GM21390 (cell line): ENCODE results near the gene PRR23A.
"Not testable (repeated sequence)": the region's sequence is repeated elsewhere in the genome, so short reads cannot be mapped to it uniquely, and the experiment has no call there.

Experiments used
- ATAC-seq: cut with Tn5 transposase; IDR thresholded peaks from one replicate; pipeline ENCODE4 v1.9.1; 2021; ENCODE audit not compliant: unreplicated experiment

The PRR23A gene

DNA sequence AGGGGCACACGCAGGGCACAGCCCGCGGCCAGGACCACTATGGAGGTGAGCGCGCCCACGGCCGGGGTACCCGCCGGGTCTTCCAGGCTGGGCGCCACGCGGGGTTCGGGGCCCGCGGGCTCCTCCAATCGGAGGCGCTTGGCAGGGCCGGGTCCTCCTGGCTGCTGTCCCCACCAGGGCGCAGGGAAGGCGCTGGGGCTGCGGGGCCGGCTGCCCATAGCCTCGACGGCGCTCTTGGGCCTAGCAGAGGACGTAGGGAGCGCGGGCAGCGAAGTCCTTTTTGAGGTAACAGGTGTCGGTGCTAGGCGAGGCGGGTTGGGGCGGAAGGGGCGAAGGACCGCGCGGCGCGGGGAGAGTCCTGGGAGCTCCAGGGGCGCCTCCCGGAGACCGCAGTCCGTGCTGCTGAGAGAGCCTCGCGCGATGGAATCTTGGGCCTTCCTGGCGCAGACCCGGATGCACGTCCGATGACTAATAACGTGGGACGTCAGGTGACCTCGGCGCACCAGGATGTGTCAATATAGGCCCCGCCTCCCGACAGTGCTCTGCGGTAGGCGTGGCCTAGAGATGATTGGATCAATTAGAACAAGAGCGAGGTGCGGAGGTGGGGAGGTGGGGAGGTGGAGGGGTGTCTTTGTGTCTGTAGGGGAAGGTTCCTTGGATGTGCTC lies at the start of gene PRR23A:
Gene PRR23A, minus strand, starts transcription at position 218 of the 666 bp plus-strand sequence. Its CDS starts 0 bp downstream, at position 218.
- ATAC-seq, result no peak

DNA sequence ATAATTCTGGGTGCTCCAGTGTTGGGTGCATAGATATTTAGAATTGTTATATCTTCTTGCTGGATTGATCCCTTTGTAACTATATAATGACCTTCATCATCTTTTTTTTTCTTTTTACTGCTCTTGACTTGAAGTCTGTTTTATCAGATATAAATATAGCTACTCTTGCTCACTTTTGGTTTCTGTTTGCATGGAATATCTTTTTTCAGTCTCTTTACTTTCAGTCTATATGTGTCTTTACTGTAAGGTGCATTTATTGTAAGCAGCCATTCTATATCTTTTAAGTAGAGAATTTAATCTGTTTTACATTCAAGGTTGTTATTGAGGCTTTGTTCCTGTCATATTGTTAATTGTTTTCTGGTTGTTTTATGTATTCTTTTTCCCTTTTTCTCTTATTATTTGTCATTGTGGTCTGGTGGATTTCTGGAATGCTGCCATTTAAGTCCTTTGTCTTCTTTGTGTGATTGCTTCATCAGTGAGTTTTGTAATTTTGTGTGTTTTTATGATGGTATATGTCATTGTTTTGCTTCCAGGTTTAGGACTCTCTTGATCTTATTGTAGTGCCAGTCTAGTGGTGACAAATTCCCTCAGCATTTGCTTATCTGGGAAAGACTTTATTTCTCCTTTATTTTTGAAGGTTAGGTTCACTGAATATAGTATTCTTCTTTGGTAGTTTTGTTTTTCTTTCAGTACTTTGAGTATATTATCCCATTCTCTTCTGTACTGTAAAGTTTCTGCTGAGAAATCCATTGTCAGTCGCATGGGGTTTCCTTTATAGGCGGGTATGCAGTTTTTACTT lies 46.9 kb upstream of the PRR23A start:
- ATAC-seq, result no peak

DNA sequence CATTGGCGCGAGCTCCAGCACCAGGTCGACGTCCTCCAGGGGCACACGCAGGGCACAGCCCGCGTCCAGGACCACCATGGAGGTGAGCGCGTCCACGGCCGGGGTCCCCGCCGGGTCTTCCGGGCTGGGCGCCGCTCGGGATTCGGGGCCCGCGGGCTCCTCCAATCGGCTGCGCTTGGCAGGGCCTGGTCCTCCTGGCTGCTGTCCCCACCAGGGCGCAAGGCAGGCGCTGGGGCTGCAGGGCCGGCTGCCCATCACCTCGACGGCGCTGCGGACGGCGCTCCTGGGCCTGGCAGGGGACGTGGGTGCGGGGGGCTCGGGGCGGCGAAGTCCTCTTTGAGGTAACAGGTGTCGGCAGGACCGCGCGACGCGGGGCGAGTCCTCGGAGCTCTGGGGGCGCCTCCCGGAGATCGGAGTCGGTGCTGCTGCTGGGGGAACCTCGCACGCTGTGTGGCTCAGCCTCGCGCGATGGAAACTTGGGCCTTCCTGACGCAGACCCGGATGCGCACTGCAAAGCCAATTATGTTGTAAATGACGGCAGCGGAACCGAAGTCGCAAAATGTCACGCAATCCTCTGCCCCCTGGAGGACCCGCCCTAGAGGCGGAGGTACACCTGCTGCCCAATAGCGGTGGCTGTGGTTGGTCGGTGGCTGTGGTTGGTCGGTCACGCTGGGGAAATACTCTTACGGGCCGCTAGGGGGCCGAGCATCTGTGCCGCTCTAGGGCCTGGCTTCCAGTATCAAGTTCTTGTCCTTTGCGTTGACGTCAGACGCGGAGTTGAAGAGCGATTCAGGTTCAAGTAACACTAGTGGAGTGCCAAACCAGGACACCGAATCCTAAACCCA lies 38.5 kb upstream of the PRR23A start, which contains the start of gene PRR23C:
Gene PRR23C, minus strand, starts transcription at position 527 of the 845 bp plus-strand sequence. Its CDS starts 272 bp downstream, at position 255.
- no peak for ATAC-seq

DNA sequence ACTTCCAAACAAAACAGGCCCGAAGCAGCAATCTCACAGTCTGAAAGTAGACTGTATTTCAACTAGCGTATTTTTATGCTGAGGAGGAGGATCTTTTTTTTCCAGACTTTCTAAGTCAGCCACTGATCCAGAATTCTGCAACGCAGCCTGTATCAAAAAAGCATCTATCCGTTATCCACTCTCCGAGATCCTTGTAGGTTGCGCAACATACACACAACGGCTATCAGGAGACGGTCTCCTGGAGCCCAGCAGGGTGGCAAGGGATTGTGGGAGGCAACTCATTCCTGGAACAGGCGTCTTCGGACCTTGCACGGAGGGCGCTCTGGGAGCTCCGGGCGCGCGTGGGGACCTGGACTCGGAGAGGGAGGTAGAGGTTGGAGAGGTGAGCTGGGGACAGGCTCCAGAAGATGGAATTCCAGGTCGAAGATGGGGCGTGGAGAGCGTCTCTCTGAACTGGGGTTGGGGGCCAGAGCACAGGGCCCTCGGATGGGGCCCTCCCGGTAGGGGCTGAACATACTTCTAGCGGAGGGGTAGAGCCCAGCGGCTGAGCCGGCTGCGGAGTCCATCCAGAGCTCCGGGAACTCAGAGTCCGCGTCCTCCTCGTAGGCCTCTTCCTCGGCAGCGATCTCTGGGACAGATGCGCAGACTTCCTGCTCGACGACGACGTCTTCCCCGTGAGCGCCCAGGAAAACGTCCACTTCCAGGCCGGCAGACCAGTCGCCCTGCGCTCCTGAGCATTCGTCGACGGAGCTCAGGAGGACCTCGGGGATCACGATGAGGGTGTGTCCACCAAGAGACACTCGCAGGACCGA lies 37.7 kb upstream of the PRR23A start:
- ATAC-seq, result no peak

DNA sequence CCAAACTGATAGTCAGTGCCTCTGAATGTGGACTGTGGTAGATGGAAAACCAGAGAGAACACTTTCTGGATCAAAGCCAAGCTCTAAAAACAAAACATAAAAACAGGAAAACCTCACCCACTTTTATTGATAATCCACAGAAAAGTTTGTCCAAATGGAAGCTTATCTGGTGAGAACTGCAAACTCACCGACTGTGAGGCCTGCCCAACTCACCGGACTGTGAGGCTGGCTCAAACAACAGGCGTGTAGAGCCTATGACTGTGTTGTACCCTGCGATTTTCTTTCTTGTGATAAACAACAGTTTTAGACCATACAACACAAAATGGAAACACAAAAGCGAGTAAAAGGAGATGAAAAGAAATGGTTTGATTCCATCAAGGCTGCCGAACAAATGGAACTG lies 31.4 kb upstream of the PRR23A start:
- ATAC-seq, result no peak

DNA sequence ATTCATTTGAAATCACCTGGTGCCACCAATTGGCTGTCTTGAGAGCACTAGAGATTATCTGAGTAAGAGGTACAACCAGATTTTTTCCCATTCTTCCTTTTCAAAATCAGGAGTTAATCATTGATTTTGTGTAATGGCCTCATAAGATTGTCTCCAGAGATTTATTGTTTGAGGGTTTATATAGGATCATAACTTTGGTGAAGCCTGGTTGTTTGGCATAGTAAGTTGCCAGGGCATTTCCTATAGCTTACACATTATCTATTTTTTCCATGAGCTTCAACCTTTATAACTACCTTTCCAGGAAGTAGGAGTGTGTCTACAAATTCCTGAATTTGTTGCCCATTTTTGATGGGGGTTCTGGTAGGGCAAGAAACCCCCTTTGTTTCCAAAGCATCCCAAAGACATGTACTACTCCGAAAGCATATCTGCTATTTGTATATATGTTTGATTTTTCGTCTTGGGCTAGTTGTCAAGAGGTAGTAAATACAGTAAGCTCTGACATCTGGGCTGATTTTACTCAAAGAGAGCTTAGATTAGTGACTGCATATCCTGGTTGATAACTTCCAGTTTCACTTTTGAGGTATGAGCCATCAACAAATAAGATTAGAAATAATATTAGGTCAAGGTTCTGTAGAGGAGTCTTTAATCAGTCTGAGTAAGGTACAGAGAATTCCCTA lies 26.4 kb upstream of the PRR23A start:
- no peak for ATAC-seq

DNA sequence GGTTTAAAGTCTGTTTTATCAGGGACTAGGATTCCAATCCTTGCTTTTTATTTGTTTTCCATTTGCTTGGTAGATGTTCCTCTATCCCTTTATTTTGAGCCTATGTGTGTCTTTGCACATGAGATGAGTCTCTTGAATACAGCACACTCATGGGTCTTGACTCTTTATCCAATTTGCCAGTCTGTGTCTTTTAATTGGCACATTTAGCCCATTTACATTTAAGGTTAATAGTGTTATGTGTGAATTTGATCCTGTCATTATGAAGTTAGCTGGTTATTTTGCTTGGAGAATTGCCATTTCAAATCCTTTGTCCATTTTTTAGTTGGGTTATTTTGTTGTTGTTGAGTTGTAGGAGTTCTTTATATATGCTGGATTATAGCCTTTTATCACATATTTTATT lies 24.5 kb upstream of the PRR23A start:
- not testable (repeated sequence) for ATAC-seq

DNA sequence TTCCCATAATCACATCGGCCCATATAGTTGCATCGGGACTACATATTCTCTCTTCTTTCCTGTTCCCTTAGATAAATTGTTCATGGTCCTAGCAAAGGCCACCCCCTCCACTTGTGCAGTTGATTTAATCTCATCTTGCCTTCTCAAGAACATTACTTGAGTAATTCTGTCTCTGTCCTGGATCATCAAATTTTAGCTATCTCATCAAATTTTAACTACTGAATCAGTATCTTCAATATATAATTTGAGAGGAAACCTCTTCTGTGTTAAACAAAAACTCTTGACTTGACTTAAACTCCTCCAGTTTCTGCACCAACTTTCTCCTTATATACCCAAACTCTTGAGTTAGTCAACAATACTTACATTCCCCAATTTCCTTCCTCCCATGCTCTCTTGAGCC lies 18.9 kb upstream of the PRR23A start:
- ATAC-seq, result no peak

DNA sequence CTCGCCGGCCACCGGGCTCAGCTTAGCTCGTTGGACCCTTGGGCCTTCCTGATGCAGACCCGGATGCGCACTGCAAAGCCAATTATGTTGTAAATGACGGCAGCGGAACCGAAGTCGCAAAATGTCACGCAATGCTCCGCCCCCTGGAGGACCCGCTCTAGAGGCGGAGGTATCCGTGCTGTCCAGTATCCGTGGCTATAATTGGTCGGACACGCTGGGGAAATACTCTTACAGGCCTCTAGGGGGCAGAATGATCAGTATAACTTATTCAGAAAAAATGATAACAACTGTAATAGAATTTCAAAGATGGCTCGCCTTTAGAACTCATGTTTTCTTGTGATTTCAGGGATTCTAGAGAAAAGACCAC lies 14.8 kb upstream of the PRR23A start, which contains the start of gene PRR23B:
Gene PRR23B, minus strand, starts transcription at position 59 of the 367 bp plus-strand sequence. CDS start 265 bp downstream, outside the sequence.
- no peak for ATAC-seq

DNA sequence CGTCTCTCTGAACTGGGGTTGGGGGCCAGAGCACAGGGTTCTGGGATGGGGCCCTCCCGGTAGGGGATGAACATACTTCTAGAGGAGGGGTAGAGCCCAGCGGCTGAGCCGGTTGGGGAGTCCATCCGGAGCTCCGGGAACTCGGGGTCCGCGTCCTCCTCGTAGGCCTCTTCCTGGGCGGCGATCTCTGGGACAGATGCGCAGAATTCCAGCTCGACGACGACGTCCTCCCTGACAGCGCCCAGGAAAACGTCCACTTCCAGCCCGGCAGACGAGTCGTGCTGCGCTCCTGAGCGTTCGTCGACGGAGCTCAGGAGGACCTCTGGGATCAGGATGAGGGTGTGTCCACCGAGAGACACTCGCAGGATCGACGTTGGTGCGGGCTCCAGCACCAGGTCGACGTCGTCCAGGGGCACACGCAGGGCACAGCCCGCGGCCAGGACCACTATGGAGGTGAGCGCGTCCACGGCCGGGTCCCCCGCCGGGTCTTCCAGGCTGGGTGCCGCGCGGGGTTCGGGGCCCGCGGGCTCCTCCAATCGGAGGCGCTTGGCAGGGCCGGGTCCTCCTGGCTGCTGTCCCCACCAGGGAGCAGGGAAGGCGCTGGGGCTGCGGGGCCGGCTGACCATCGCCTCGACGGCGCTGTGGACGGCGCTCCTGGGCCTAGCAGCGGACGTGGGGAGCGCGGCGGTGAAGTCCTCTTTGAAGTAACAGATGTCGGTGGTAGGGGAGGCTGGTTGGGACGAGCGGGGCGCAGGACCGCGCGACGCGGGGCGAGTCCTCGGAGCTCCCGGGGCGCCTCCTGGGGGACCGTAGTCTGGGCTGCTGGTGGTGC lies 14.2 kb upstream of the PRR23A start:
- ATAC-seq, result no peak

DNA sequence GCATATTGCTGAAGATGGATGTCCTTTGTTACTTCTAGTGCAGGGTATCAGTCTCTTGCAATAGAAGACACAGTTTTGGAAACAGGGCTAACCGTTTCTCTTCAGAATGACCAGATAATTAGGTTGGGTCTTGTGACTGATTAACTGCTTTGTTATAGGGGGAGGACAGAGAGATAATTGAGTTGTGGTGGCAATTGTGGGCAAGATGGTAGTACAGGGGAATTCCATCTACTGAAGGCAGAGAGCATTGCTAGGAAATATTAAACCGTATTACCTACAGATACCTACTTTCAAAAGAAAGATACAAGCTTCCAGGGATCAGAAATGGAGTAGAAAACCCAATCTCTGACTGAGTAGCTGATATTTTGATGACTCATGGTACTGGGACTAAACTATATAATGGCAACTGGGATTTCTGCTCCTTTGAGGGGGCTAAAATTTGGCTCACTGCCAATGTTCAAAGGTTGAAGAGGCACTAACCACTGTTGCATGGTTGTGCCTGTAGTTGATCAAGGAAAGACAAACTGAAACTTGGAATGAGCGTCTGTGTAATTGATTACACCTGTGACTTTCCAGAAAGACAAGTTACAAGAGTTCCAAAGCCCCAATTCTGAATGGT lies 10.5 kb upstream of the PRR23A start:
- ATAC-seq, result no peak

DNA sequence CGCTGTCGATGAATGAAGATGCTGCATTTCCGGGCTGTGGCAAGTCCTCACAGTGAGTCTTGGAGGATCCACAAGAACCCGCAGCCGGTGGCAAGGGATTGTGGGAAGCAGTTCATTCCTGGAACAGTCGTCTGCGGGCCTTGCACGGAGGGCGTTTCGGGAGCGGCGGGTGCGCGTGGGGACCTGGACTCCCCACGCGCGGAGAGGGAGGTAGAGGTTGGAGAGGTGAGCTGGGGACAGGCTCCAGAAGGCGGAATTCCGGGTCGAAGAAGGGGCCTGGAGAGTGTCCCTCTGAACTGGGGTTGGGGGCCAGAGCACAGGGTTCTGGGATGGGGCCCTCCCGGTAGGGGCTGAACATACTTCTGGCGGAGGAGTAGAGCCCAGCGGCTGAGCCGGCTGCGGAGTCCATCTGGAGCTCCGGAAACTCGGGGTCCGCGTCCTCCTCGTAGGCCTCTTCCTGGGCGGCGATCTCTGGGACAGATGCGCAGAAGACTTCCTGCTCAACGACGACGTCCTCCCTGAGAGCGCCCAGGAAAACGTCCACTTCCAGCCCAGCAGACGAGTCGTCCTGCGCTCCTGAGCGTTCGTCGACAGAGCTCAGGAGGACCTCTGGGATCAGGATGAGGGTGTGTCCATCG lies 593 bp downstream of the PRR23A start:
- ATAC-seq, result no peak

DNA sequence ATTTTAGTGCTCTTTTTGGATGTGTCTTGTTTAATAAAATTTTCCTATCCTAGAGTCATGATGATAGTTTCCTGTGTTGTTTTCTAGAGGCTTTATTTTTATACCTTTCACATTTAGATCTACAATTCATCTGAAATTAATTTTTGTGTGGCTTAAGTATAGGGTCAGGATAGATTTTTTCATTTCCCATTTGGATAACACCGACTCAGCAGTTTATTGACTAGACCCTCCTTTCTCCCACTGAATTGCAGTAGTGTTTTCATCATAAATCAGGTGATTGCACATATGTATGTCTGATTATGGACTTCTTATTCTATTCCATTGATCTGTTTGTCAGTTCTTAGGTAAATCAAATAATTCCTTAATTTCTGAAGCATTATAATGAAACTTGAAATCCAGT lies 10.4 kb downstream of the PRR23A start:
- no peak for ATAC-seq

DNA sequence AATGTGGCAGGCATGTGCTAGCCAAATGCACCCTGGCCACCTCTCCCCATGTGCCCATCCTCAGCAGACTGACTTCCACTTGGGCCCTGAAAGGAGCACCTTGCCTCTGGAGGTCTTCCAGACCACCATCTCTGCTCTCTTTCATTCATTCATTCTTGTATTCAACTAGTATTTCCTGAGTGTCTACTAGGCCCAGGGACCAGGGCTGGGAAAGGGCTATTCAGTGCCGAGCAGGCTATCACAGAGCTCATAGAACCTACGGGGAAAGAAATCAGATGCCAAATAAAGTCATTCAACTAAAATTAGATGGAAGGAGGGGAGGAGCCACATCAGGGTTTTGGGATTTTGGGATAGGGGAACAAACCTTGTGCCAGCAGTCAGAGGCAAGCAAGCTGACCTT lies 18.9 kb downstream of the PRR23A start:
- ATAC-seq, result no peak

DNA sequence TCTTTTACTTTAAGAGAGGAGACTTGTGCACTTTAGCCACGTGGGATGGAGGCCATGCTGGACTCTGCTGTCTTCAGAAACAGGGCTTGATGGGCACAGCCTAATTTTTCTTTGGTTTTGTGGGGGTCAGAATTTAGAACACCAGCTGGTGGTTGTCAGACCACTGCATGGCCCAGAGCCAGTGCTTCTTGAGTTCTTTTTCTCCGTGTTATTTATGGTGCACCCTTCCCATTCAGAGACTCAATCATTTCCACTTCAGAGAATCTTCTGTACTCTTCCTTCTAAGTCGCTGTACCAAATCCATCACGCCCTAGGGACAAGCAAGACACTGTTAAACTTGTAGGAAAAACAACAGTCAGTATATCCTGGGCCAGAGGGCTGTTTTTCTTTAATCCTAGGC lies 20.1 kb downstream of the PRR23A start:
- ATAC-seq, result no peak

DNA sequence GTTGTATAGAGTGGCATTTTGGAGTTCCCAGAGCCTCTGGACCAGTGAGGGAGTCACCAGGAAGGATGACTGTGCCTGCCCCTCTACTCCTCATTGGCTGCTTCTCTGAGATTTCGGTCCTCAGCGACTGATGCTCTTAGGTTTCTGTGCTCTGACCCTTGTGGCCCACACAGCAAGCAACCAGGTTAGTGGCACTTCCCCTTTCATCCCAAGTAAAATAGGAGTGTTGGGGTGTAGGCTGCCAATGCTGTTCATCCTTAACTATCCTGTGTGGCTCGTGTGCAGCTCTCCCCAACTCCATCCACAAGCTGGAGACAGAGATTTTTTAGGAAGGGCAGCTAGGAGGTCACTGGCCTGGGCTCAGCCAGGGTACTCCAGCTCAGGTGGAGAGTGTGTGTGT lies 21.3 kb downstream of the PRR23A start:
- no peak for ATAC-seq

DNA sequence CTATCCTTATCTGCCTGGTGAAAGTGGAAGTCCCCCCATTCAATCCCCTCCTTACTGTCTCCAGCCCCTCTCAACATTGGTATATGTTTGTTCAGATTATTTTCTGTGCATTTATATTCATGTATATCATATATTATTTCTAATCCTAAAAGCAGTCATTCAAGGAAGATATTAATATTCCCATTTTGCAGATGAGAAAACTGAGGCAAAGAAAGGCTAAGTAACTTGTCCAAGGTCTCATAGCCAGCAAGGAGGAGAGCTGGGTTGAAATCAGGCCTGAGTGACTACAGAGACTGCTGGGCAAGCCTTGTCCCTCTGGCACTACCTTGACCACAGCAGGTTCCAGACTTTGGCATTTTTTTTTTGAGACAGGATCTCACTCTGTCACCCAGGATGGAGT lies 30.0 kb downstream of the PRR23A start:
- ATAC-seq, result no peak

DNA sequence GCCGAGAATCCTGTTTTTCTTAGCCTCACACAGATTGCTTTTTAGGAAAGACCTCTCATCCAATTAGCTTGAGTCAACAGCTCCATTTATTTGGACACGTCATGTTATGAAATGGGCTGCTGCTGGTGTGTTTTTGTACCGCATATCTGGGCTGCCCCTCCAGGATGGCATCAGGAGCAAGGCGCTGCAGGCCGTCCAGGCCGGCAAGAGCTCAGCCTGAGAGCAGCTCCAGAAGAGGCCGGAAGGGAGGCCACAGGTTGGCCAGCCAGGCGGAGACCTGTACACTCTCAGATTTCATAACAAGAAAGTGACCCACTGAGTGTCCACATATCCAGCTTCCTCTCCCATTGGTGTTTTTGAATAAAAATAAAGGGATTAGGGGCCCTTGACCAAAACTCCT lies 30.7 kb downstream of the PRR23A start:
- ATAC-seq, result no peak
